ENCODE data around the gene SAT2.

SAT2 gene

DNA sequence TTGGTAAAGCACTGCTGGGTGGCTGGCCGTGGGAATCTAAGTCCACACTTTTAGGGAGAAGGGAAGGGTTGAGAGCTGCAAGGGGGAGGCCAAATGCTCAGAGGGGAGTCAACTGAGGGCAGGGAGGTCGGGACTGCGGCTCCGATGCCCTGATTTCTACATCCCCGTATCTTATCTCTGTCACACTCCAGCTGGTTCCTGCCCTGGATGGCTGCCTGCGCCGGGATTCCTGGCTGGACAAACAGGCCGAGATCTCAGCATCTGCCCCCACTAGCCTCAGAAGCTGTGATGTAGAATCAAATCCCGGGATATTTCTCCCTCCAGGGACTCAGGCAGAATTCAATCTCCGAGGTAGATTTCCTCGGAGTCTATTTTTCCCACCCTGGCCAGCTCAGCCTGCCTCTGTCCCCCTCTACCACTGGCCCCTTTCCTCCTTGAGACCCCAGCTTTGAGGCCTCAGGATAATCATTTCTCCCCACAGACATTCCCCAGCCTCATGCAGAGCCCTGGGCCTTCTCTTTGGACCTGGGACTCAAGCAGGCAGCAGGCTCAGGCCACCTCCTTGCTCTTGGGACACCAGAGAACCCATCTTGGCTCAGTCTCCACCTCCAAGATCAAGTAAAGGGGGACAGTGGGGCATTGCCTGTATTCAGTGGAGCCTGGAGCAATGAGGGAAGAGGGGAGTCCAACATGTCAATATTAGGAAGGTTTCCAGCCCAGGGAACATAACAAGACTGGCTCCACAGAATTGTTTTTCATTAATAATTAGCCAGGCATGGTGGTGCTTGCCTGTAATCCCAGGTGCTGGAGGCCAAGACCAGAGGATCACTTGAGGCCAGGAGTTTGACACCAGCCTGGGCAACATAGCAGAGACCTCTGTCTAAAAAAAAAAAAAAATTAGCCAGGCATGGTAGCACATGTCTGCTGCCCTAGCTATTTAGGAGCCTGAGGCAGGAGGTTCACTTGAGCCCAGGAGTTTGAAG lies 4.1 kb upstream of the SAT2 start:
- CTCF ChIA-PET = interaction anchor here (0.5 to 10.7 kb wide), 29 partner anchors 8 to 506 kb away, joined by 3 to 207 read pairs (median 5); partner anchors contain the start of genes ATP1B2, FXR2, MPDU1 and NAA38
- Histone ChIP-seq H3K36me3 (ENCODE audit: control insufficient read depth in 2 of 2, insufficient read depth in 1 of 2, low read length in 2 of 2) (no peaks in the 10 kb centered on the region), H3K9me3 (ENCODE audit: control insufficient read depth, insufficient read depth, low read depth, low read length) (no peaks in the 10 kb centered on the region), H3K27ac (ENCODE audit: extremely low read depth, low read depth, low read length) (peak overlapping the region; percentile 5; the same call in 1 of the 2 replicates), H3K4me1 (ENCODE audit: control insufficient read depth, insufficient read depth, low read length) (peaks cover 3% of the 10 kb centered on the region; the same call in 1 of the 2 replicates), H3K4me3 (ENCODE audit: low read depth, low read length) (no peak overlapping the region)
- TF ChIP-seq HOXD13 (CRISPR knock-in tag; IDR thresholded peaks at IDR 0.05; ENCODE audit: borderline replicate concordance) = no peak
- TF ChIP-seq ZSCAN16 (tag by site-specific recombination; IDR thresholded peaks at IDR 0.05) = no peak
- TF ChIP-seq, protein P1, sequence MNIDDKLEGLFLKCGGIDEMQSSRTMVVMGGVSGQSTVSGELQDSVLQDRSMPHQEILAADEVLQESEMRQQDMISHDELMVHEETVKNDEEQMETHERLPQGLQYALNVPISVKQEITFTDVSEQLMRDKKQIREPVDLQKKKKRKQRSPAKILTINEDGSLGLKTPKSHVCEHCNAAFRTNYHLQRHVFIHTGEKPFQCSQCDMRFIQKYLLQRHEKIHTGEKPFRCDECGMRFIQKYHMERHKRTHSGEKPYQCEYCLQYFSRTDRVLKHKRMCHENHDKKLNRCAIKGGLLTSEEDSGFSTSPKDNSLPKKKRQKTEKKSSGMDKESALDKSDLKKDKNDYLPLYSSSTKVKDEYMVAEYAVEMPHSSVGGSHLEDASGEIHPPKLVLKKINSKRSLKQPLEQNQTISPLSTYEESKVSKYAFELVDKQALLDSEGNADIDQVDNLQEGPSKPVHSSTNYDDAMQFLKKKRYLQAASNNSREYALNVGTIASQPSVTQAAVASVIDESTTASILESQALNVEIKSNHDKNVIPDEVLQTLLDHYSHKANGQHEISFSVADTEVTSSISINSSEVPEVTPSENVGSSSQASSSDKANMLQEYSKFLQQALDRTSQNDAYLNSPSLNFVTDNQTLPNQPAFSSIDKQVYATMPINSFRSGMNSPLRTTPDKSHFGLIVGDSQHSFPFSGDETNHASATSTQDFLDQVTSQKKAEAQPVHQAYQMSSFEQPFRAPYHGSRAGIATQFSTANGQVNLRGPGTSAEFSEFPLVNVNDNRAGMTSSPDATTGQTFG (tag by site-specific recombination; IDR thresholded peaks at IDR 0.05; ENCODE audit: borderline replicate concordance) = no peak
- TF ChIP-seq, protein P2, sequence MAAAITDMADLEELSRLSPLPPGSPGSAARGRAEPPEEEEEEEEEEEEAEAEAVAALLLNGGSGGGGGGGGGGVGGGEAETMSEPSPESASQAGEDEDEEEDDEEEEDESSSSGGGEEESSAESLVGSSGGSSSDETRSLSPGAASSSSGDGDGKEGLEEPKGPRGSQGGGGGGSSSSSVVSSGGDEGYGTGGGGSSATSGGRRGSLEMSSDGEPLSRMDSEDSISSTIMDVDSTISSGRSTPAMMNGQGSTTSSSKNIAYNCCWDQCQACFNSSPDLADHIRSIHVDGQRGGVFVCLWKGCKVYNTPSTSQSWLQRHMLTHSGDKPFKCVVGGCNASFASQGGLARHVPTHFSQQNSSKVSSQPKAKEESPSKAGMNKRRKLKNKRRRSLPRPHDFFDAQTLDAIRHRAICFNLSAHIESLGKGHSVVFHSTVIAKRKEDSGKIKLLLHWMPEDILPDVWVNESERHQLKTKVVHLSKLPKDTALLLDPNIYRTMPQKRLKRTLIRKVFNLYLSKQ (tag by site-specific recombination; IDR thresholded peaks at IDR 0.05; ENCODE audit: borderline replicate concordance) = no peak
- no peak for TF ChIP-seq SP7 (tag by site-specific recombination; IDR thresholded peaks at IDR 0.05)
- TF ChIP-seq ZNF404 (tag by site-specific recombination; IDR thresholded peaks at IDR 0.05) = no peak
- POLR2A ChIA-PET = interaction anchor here (0.5 to 9.6 kb wide), 6 partner anchors 12 to 61 kb away, joined by 3 to 215 read pairs (median 6); partner anchors contain the start of genes ATP1B2, FXR2, MPDU1 and TP53

DNA sequence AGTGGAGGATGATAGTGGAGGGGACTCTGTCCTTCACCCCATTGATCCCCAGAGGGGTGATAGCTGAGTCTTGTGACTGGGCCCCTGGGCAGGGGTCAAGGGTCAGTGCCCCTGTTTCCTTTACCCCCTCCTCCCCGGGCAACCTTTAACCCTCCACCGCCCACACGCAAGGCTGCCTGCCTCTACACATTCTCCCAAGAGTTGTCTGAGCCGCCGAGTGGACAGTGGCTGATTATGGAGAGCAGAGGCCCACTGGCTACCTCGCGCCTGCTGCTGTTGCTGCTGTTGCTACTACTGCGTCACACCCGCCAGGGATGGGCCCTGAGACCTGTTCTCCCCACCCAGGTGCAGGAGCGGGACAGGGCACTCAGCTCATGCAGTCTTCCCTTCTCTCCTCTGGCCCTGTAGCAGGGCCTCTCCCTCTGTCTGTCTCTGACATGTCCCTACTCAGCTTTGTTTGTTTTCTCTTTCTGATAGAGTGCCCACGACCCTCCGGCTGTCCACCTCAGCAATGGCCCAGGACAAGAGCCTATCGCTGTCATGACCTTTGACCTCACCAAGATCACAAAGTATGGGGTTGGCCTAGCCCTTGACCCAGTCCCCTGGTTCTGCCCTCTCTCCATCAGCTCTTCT lies 2.4 kb upstream of the SAT2 start, which contains the start of gene SHBG:
TSS of gene SHBG (plus strand) at position 197 of the 633 bp plus-strand sequence. CDS start at position 235, 38 bp downstream.
- Histone ChIP-seq H3K36me3 (ENCODE audit: control insufficient read depth in 2 of 2, insufficient read depth in 1 of 2, low read length in 2 of 2) (peaks cover 0 to 8% of the 10 kb centered on the region in 2 experiments; a peak in 2 of 3 replicates), H3K4me1 (ENCODE audit: control insufficient read depth, insufficient read depth, low read length) (peaks cover 3% of the 10 kb centered on the region; the same call in 1 of the 2 replicates), H3K4me3 (ENCODE audit: low read depth, low read length) (no peak within 1 kb of the TSS), H3K9me3 (ENCODE audit: control insufficient read depth, insufficient read depth, low read depth, low read length) (no peaks in the 10 kb centered on the region), H3K27ac (ENCODE audit: extremely low read depth, low read depth, low read length) (no peak within 1 kb of the TSS)
- TF ChIP-seq BCL11B (tag by site-specific recombination; IDR thresholded peaks at IDR 0.05; ENCODE audit: low read depth) (0 out of 2 replicates have a peak, but pooled peaks have one; percentile 50), ZNF37A (tag by site-specific recombination; IDR thresholded peaks at IDR 0.05) (no peak), OVOL3 (tag by site-specific recombination; IDR thresholded peaks at IDR 0.05) (no peak)
- TF ChIP-seq, protein P1 (tag by site-specific recombination; IDR thresholded peaks at IDR 0.05; ENCODE audit: borderline replicate concordance) = no peak
- POLR2A ChIA-PET = interaction anchor here (1.3 to 9.6 kb wide), 3 partner anchors 15 to 57 kb away, joined by 5 to 215 read pairs (median 10); partner anchors contain the start of genes ATP1B2, FXR2, TP53 and WRAP53
- CTCF ChIA-PET = interaction anchor here (0.6 to 10.7 kb wide), 8 partner anchors 10 to 427 kb away, joined by 4 to 207 read pairs (median 8); partner anchors contain the start of genes ATP1B2, FXR2, TP53 and WRAP53

DNA sequence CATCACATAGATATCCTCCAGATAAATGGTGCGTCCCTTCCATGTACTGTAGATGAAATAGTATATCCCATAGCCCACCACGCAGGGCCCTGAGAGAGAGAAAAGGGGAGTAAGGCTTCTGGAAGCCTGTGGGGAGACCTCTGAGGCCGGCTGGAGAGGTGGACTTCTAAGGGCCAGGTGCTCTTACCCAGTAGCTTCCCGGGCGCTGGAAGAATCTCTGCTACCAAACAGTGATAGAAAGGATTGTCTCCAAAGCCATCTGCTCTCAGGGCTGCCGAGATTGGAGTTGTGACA lies 718 bp downstream of the SAT2 start:
- peak overlapping the region; percentile 84 for H3K4me3 ChIP-seq (ENCODE audit: low read depth, low read length)
- H3K27ac ChIP-seq (ENCODE audit: extremely low read depth, low read depth, low read length) = peak overlapping the region; percentile 91; the same call in 1 of the 2 replicates
- no peaks in the 10 kb centered on the region for H3K9me3 ChIP-seq (ENCODE audit: control insufficient read depth, insufficient read depth, low read depth, low read length)
- CTCF ChIA-PET = interaction anchor here (0.6 to 4.4 kb wide), 10 partner anchors 9 to 431 kb away, joined by 3 to 24 read pairs (median 5); partner anchors contain the start of genes FXR2, TP53 and WRAP53
- POLR2A ChIA-PET = interaction anchor here (0.9 to 9.6 kb wide), 9 partner anchors 12 to 322 kb away, joined by 3 to 215 read pairs (median 9); partner anchors contain the start of genes ATP1B2, CD68, FXR2 and MPDU1
- peaks cover 3% of the 10 kb centered on the region; the same call in 1 of the 2 replicates for H3K4me1 ChIP-seq (ENCODE audit: control insufficient read depth, insufficient read depth, low read length)
- H3K36me3 ChIP-seq (ENCODE audit: control insufficient read depth in 2 of 2, insufficient read depth in 1 of 2, low read length in 2 of 2) = peaks cover 0 to 8% of the 10 kb centered on the region in 2 experiments; a peak in 2 of 3 replicates
- no peak for TF ChIP-seq ZNF354C (tag by site-specific recombination; IDR thresholded peaks at IDR 0.05; ENCODE audit: borderline replicate concordance, low read depth)
- TF ChIP-seq, protein P3, sequence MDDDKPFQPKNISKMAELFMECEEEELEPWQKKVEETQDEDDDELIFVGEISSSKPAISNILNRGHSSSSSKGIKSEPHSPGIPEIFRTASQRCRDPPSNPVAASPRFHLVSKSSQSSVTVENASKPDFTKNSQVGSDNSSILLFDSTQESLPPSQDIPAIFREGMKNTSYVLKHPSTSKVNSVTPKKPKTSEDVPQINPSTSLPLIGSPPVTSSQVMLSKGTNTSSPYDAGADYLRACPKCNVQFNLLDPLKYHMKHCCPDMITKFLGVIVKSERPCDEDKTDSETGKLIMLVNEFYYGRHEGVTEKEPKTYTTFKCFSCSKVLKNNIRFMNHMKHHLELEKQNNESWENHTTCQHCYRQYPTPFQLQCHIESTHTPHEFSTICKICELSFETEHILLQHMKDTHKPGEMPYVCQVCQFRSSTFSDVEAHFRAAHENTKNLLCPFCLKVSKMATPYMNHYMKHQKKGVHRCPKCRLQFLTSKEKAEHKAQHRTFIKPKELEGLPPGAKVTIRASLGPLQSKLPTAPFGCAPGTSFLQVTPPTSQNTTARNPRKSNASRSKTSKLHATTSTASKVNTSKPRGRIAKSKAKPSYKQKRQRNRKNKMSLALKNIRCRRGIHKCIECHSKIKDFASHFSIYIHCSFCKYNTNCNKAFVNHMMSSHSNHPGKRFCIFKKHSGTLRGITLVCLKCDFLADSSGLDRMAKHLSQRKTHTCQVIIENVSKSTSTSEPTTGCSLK (tag by site-specific recombination; IDR thresholded peaks at IDR 0.05) = no peak
- TF ChIP-seq ZNF221 (tag by site-specific recombination; IDR thresholded peaks at IDR 0.05; ENCODE audit: borderline replicate concordance) = no peak
- TF ChIP-seq ZNF239 (tag by site-specific recombination; IDR thresholded peaks at IDR 0.05) = no peak
- no peak for TF ChIP-seq GFI1B (tag by site-specific recombination; IDR thresholded peaks at IDR 0.05)
- TF ChIP-seq ZNF776 (tag by site-specific recombination; IDR thresholded peaks at IDR 0.05; ENCODE audit: borderline replicate concordance) = no peak
- no peak for TF ChIP-seq ZNF426 (tag by site-specific recombination; IDR thresholded peaks at IDR 0.05)
